Retinal pigment epithelial cell (primary cell): ENCODE measurements around the gene ABCA12.

Experiments used
- DNase-seq: peaks from one replicate; pipeline ENCODE4 v3.0.0-alpha.2; 2010; ENCODE audit warnings: low read depth
- H3K4me3 ChIP-seq: 2 replicates; pipeline ENCODE4 v1.5.1; 2011; ENCODE audit warnings: mild to moderate bottlenecking, low read length, control low read depth, moderate library complexity
- CTCF ChIP-seq: conservative IDR thresholded peaks from 2 replicates; pipeline ENCODE4 v1.5.1; 2011; ENCODE audit warnings: low read depth, low read length, control low read depth, inconsistent platforms

Gene ABCA12

GRCh38 chr2:214895469-214895868 lies 243.0 kb downstream of the ABCA12 start:
- no peak overlapping the region for H3K4me3 ChIP-seq
- no peak for TF ChIP-seq CTCF

DNA sequence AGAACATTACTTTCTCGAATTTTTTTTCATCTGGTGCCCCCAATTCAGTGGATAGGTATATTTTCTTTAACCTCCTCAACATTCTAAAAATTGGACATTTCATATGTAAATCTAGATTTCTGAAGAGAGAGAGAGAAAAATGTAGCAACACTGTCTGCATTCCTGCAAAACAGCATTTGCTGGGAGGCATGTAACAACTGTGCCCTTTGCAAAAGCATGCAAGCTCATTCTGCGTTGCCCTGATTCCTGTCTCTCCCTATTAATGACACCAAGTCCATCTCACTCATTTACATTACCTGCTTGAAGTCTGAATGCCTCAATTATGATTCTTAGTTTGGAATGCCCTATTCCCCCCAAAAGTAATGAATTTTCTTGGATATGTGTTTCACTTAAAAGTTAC lies 249.1 kb downstream of the ABCA12 start:
- DNase-seq = no peak
- H3K4me3 ChIP-seq = no peak overlapping the region
- TF ChIP-seq CTCF = no peak

More at GRCh38 chr2:214895469-214895868, 243.0 kb downstream of the ABCA12 start:
- no peak for DNase-seq

- H3K4me3 ChIP-seq = no peak overlapping the region
- no peak for TF ChIP-seq CTCF
- peak; percentile 29 for DNase-seq
Measured at GRCh38 chr2:214881647-214882202, 256.7 kb downstream of the ABCA12 start.
